ENCODE results near the gene TMEM165.

The TMEM165 gene

GRCh38 chr4:55407119-55407518, 11.4 kb downstream of the TMEM165 start:
- no peak for DNase-seq

DNA sequence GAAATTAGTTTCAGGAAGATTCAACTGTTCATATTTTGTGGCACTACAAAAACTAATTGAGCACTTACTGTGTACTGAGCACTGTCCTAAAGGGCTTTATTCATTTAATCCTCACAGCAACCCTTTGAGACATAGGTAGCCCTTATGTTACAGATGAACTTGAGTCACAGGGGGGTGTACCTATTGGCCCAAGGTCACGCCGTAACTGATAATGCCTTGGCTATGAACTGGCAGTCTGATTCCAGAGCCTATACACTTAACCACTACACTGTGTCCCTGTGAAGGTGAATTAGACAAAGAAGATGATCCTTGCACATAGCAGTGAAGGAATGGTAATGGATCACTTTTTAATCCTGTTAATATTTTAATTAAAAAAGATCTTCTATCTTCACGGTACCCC, 12.0 kb downstream of the TMEM165 start:
- no peak for DNase-seq

- DNase-seq, result peak; percentile 38
Measured at GRCh38 chr4:55409468-55410171, 13.9 kb downstream of the TMEM165 start.

GRCh38 chr4:55410431-55410830, 14.7 kb downstream of the TMEM165 start:
- no peak for DNase-seq

DNA sequence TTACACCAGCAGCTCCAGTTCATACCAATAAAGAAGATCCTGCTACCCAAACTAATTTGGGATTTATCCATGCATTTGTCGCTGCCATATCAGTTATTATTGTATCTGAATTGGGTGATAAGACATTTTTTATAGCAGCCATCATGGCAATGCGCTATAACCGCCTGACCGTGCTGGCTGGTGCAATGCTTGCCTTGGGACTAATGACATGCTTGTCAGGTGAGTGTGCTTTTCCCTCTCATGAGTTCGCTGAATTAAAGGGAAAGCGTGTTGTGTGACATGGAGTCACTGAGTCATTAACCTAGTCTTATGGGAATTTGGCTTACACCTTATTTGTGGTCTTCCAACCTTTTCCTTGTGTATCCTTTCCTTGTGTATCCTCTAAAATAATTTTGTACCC, 15.9 kb downstream of the TMEM165 start:
- DNase-seq, result no peak

DNA sequence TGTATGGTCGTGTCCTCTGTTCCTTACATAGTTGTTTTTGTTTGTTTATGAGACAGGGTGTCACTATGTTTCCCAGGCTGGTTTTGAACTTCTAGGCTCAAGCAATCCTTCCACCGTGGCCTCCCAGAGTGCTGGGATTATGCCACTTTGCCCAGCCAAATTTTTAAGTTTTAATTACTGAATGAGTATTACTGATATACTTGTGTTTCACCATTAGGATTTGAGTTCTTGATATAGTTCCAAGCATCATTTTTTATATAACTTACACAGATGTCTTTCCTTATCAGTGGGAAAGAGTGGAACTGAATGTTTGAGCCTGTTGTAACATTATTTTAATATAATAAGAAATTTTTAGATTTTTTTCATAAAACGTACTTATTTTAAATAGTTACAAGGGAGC, 20.4 kb downstream of the TMEM165 start:
- DNase-seq, result no peak

DNA sequence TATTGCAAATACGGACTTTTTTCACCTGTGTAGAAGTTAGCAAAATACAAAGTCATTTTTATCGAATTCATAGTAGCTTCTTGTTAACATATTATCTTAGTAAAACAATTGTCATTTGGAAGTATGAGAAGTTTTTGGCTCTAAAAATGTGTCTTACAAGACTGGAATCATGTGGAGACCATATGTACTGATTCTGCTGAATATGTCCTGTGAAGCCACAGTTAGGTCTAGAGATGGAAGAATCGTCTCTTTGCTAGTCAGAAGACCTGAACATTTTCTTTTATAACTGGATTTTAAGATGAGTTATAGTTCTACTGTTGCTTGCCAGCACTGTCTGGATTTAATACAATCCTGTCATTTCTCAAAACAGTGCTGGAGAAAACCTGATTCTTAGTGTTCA, 29.0 kb downstream of the TMEM165 start:
- DNase-seq, result no peak

GRCh38 chr4:55431710-55432336, 36.1 kb downstream of the TMEM165 start:
- DNase-seq, result no peak

- no peak for DNase-seq
Measured at GRCh38 chr4:55435141-55435841, 39.5 kb downstream of the TMEM165 start.

DNA sequence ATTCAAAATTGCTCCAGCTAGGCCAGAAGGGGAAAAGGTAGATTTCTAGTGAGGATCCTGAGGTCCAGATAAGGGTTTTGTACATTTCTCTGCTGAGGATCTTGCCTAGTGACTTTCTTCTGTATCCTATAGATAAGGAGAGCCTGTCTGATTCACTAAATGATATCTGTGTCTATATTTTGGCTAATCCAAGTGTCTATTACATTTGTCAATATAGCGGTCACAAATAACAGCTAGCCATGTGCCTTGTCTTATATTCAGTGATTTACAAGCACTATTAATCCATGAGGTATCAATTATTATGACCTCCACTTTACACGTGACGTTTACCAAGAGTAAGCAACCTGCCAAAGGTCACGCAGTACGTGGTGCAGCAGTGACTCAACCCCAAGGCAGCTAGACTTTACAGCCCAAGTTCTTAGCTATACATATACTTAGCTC, 41.6 kb downstream of the TMEM165 start:
- no peak for DNase-seq

- no peak for DNase-seq
Measured at GRCh38 chr4:55437823-55438222, 42.1 kb downstream of the TMEM165 start.

DNA sequence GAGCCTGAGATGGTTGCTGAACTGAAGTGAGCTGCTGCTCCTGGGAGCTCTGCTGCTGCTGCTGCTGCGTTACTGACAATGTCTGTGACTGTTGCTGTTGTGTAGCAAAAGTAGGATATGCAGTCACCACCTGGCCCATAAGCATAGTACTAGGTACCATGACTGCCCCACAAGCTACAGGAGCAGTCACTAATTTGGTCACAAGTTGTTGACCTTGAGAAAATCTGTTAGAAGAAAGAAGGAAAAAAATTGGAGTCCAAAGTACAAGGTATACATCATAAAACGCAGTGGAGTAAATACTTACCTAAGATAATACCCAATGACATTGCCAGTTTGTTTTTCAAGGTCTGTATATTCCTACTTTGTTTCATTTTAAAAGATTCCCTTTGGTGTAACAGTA, 42.6 kb downstream of the TMEM165 start:
- DNase-seq, result no peak

GRCh38 chr4:55439023-55439422, 43.3 kb downstream of the TMEM165 start:
- no peak for DNase-seq

- DNase-seq, result no peak
Measured at GRCh38 chr4:55440786-55441185, 45.0 kb downstream of the TMEM165 start.

- DNase-seq, result no peak
Measured at GRCh38 chr4:55442541-55442940, 46.8 kb downstream of the TMEM165 start.

DNA sequence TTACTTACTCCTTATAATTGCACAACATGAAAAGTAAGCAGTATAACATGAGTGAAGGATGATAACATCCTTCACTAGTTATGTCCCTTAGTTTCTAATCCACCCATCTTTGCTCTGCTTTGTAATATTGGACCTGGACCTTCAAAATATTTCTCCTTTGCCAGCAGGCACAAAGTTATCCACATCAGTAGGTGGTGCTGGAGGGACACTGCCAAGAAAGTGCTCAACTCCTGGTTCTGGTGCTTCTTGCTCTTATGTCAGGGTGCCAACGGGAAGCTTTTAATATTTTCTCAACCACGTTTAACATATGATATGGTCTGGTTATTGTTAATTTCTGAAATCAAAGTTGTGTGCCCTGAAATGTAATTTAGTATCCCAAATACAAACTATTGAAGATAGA, 49.1 kb downstream of the TMEM165 start:
- DNase-seq, result peak; percentile 21

DNA sequence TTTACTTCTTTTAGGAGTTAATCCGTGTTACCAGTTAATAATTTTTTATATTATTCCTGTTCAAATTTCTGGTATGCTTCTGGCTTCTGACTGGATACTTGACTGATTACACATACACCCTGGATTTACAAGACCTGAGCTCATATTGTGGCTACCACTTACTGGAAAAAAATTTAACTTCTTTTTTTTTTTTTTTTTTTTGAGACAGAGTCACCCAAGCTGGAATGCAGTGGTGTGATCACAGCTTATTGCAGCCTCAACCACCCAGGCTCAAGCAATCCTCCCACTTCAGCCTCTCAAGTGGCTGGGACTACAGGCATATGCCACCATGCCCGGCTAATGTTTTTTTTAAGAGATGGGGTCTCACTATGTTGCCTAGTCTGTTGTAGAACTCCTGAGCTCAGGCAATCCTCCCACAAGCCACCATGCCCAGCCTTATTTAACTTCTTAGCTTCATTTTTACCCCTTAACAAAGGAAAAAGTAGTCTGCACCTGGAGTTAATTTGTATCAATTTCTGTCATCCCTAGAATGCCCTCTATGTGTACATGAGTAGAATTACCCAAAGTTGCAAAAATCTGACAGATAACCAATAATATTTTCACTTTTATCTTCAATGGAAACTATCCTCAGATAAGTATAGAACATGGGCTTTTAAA, 50.3 kb downstream of the TMEM165 start:
- DNase-seq, result no peak

GRCh38 chr4:55446578-55446922, 50.8 kb downstream of the TMEM165 start:
- DNase-seq, result no peak

DNA sequence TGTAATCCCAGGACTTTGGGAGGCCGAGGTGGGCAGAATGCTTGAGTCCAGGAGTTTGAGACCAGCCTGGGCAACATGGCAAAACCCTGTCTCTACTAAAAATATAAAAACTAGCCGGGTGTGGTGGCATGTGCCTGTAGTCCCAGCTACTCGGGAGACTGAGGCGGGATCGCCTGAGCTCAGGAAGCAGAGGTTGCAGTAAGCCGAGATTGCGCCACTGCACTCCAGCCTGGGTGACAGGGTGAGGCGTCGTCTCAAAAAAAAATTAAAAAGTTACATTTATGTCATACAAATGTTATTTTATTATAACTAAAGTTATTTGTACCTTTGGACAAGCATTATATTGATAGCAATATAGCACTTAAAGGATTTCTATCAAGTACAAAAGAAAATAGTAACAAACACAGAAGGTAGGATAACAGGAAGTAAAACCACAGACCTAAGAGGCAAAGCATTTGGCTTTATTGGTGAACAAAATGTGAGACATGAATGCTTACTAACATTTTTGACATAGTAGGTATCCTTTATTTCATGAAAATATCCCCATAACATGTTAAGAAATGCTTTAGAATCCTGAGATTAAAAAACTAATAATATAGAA, 51.5 kb downstream of the TMEM165 start:
- DNase-seq, result no peak

GRCh38 chr4:55447831-55448230, 52.1 kb downstream of the TMEM165 start:
- peak; percentile 41 for DNase-seq

- no peak for DNase-seq
Measured at GRCh38 chr4:55450566-55450965, 54.8 kb downstream of the TMEM165 start.

DNA sequence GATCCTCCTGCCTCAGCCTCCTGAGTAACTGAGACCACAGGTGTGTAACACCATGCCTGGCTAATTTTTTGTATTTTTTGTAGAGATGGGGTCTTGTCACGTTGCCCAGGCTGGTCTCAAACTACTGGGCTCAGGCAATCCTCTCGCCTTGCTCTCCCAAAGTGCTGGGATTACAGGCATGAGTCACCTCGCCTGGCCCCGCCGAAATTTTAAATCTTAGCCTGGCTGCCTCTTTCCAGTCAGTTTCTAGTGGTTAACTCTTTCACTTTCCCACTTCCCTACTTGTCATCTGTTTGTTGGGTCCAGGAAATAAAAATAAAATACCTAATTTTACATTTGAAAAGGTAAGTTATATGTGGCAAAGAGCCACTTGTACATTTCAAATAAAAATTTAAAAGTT, 62.4 kb downstream of the TMEM165 start:
- DNase-seq, result no peak

GRCh38 chr4:55458611-55459010, 62.9 kb downstream of the TMEM165 start:
- DNase-seq, result no peak

All from eye (tissue), 1 donor.